DOHH2 (cell line): ENCODE results near the gene EXOC8.

ENCODE experiments used
- H3F3A ChIP-seq: fragments of 200-600 bp; sonication (generic), shearing (Covaris generic); 2 replicates; pipeline ENCODE4 v1.6.0; 2016; ENCODE audit warnings: antibody characterized with exemption, mild to moderate bottlenecking; ENCODE audit not compliant: control insufficient read depth, insufficient read depth
- H3K27ac ChIP-seq: fragments of 200-600 bp; sonication (generic); 2 replicates; pipeline ENCODE4 v1.5.1; 2014; ENCODE audit warnings: low read depth, mild to moderate bottlenecking, low read length, moderate library complexity
- H3K27me3 ChIP-seq: fragments of 200-600 bp; sonication (generic); 2 replicates; pipeline ENCODE4 v1.6.1; 2014; ENCODE audit warnings: mild to moderate bottlenecking, low read length, mixed read lengths; ENCODE audit not compliant: control insufficient read depth
- H3K36me3 ChIP-seq: fragments of 200-600 bp; sonication (generic); 2 replicates; pipeline ENCODE4 v1.6.1; 2014; ENCODE audit warnings: mild to moderate bottlenecking, low read length, moderate library complexity, mixed read lengths; ENCODE audit not compliant: control insufficient read depth
- H3K4me1 ChIP-seq: fragments of 200-600 bp; sonication (generic); 2 replicates; pipeline ENCODE4 v1.6.1; 2014; ENCODE audit warnings: mild to moderate bottlenecking, low read length, mixed read lengths; ENCODE audit not compliant: control insufficient read depth
- H3K4me2 ChIP-seq: fragments of 200-600 bp; sonication (generic); 2 replicates; pipeline ENCODE4 v1.6.0; 2014; ENCODE audit warnings: mild to moderate bottlenecking, low read length, moderate library complexity
- H3K4me3 ChIP-seq: fragments of 200-600 bp; sonication (generic); 2 replicates; pipeline ENCODE4 v1.5.1; 2014; ENCODE audit warnings: mild to moderate bottlenecking, low read length, mixed read lengths
- H3K79me2 ChIP-seq: fragments of 200-600 bp; sonication (generic); 2 replicates; pipeline ENCODE4 v1.6.1; 2014; ENCODE audit warnings: mild to moderate bottlenecking, low read length, mixed read lengths; ENCODE audit not compliant: control insufficient read depth
- H3K9me2 ChIP-seq: fragments of 200-600 bp; sonication (generic); replicated peaks from 2 replicates; pipeline ENCODE4 v1.6.1; 2014; ENCODE audit warnings: mild to moderate bottlenecking, low read length, mixed read lengths; ENCODE audit not compliant: control insufficient read depth
- H3K9me3 ChIP-seq: fragments of 200-600 bp; sonication (generic); 2 replicates; pipeline ENCODE4 v1.6.1; 2014; ENCODE audit warnings: antibody characterized with exemption, low read length, mixed read lengths; ENCODE audit not compliant: control insufficient read depth, insufficient read depth
- H4K20me1 ChIP-seq: fragments of 200-600 bp; sonication (generic); 2 replicates; pipeline ENCODE4 v1.6.0; 2014; ENCODE audit warnings: low read depth, mild to moderate bottlenecking, antibody characterized with exemption, low read length, moderate library complexity; ENCODE audit not compliant: control insufficient read depth, insufficient read depth
- CTCF ChIP-seq: fragments of 200-600 bp; sonication (generic); IDR thresholded peaks from one replicate; pipeline ENCODE4 v1.5.1; 2014; ENCODE audit warnings: antibody characterized with exemption, mild to moderate bottlenecking, low read depth, low read length; ENCODE audit not compliant: poor library complexity, severe bottlenecking
- EZH2phosphoT487 ChIP-seq: fragments of 200-600 bp; sonication (generic); IDR thresholded peaks from 2 replicates; pipeline ENCODE4 v1.6.1; 2017; ENCODE audit warnings: borderline replicate concordance, mild to moderate bottlenecking, antibody characterized with exemption, low read length, moderate library complexity, mixed read lengths

The EXOC8 gene

GRCh38 chr1:231374394-231374793 lies 36.7 kb upstream of the EXOC8 start:
- no peaks in the 10 kb centered on the region for H4K20me1 ChIP-seq
- peaks cover 3% of the 10 kb centered on the region; the same call in 1 of the 2 replicates for H3K36me3 ChIP-seq
- no peaks in the 10 kb centered on the region for H3K9me2 ChIP-seq
- no peaks in the 10 kb centered on the region for H3K9me3 ChIP-seq
- H3K27me3 ChIP-seq, result no peaks in the 10 kb centered on the region
- H3K27ac ChIP-seq, result no peak overlapping the region
- no peak for TF ChIP-seq EZH2phosphoT487
- no peak for TF ChIP-seq CTCF
- H3K4me1 ChIP-seq, result no peaks in the 10 kb centered on the region
- H3F3A ChIP-seq, result peaks cover 4% of the 10 kb centered on the region; the same call in 1 of the 2 replicates
- H3K4me3 ChIP-seq, result no peak overlapping the region
- no peak overlapping the region for H3K4me2 ChIP-seq
- H3K79me2 ChIP-seq, result peaks cover 34% of the 10 kb centered on the region

- TF ChIP-seq EZH2phosphoT487 (no peak), CTCF (no peak)
- H3K9me3 ChIP-seq, result no peaks in the 10 kb centered on the region
- no peak overlapping the region for H3K27ac ChIP-seq
- no peaks in the 10 kb centered on the region for H3K27me3 ChIP-seq
- H4K20me1 ChIP-seq, result no peaks in the 10 kb centered on the region; the same call in 1 of the 2 replicates
- H3F3A ChIP-seq, result peaks cover 4% of the 10 kb centered on the region; the same call in 1 of the 2 replicates
- peaks cover 3% of the 10 kb centered on the region; the same call in 1 of the 2 replicates for H3K36me3 ChIP-seq
- H3K9me2 ChIP-seq, result no peaks in the 10 kb centered on the region
- H3K79me2 ChIP-seq, result peaks cover 24% of the 10 kb centered on the region
- H3K4me2 ChIP-seq, result no peak overlapping the region
- H3K4me3 ChIP-seq, result no peak overlapping the region
- H3K4me1 ChIP-seq, result no peaks in the 10 kb centered on the region
These were observed 34.8 kb upstream of the EXOC8 start for GRCh38 chr1:231372501-231372900.

- Histone ChIP-seq H3K27me3 (no peaks in the 10 kb centered on the region), H4K20me1 (no peaks in the 10 kb centered on the region; the same call in 1 of the 2 replicates), H3K9me2 (no peaks in the 10 kb centered on the region), H3K9me3 (no peaks in the 10 kb centered on the region), H3F3A (peaks cover 4% of the 10 kb centered on the region; the same call in 1 of the 2 replicates), H3K4me2 (no peak overlapping the region), H3K79me2 (0 out of 2 replicates have a peak, but pooled peaks cover under 1% of the 10 kb centered on the region), H3K36me3 (peaks cover 7% of the 10 kb centered on the region; the same call in 1 of the 2 replicates), H3K4me3 (no peak overlapping the region), H3K4me1 (no peaks in the 10 kb centered on the region), H3K27ac (no peak overlapping the region)
- TF ChIP-seq EZH2phosphoT487 (no peak), CTCF (no peak)
These were observed 31.6 kb upstream of the EXOC8 start for GRCh38 chr1:231369282-231369681.
